GM19099 (cell line): Measurements from ENCODE around the gene CHST13.

Experiments
- POLR2A ChIP-seq: IDR thresholded peaks from 3 replicates; pipeline ENCODE4 v1.6.1; 2011; ENCODE audit warnings: low read depth; ENCODE audit not compliant: insufficient read length; ENCODE audit errors: extremely low read depth

CHST13 gene

DNA sequence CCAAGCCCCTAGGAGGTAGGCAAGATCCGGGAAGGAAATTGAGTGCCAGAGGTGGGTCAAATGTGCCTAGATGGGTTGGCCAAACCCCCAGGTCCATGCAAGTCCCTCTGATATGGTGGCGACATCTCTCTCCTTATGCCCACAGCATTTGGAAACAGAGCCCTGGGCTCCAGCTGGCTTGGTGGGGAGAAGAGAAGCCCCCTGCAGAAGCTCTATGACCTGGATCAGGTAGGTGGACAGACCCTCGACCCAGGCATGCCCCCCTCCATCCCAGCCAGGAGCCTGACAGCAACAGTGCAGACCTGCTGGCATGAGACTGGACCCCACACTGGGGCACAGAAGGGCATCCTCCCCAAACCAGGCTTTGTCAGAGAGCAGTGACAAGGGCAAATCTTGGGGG, 12.2 kb downstream of the CHST13 start:
- TF ChIP-seq POLR2A: no peak

DNA sequence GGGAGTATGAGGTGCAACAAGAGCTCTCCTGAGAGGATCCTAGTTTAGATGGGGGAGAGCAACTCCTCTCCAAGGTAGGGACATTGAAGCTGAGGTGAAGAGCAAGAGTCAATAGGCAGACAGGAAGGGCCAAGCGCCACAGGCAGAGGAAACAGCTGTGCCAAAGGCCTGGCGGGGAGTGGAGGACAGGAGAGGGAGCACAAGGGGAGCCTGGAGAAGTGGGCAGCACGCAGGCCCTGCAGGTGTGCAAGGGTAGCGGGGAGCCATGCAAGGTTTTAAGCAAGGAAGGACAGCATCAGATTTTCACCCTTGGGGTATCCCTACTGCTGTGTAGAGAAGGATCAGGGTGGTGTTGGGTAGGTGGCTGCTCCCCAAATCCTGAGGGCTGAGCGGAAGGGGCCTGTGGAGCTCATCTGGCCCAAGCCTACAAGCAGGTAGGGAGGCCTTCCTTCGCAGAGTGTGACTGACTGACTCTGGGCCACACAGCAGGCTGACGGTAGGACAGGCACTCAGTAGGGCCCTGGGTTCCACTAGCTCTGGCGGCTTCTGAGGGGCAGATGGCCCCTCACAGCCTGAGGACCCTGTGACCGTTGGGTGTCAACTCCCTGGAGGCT, 13.3 kb downstream of the CHST13 start:
- TF ChIP-seq POLR2A: no peak

DNA sequence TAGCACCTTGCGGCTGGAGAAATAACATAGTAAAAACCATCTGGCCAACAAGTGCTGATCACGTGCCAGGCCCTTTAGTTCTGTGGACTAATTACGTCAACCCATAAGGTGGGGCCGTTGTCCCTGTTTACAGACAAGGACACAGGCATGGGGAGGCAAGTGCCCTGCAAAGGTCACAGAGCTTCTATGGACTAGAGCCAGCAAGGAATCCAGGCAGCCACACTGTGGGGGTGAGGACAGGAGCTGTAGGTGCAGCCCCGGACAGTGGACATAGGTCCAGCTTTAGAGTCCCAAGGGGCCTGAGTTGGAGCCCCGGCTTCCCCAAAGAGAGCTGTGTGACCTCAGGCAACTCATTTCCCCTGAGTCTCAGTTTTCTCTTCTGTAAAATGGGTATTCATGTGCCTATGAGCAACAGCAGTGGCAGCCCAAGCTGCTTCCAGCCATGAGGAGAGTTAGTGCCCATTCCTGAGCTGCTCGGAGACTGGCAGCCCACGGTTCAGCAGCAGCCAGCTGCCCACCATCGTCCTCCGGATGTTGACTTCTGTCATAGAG, 13.9 kb downstream of the CHST13 start:
- no peak for TF ChIP-seq POLR2A

DNA sequence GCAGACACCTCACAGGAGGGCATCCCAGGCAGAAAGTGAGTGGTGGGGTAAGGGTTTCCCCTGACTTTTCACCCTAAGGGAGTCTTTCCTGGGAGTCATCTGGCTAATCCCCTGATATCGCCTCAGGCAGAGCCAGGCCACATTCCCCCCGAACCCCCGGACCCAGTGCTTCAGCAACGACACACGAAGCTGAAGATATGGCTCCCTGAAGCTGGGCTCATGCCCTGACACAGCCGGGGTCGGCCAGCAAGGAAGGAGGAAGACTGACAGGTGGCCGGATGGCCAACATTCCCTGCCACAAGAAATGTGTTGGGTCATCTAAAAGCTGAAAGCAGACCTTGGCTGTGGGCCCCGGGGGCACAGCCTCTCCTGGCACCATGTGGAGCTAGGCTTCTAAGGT, 14.4 kb downstream of the CHST13 start:
- no peak for TF ChIP-seq POLR2A

DNA sequence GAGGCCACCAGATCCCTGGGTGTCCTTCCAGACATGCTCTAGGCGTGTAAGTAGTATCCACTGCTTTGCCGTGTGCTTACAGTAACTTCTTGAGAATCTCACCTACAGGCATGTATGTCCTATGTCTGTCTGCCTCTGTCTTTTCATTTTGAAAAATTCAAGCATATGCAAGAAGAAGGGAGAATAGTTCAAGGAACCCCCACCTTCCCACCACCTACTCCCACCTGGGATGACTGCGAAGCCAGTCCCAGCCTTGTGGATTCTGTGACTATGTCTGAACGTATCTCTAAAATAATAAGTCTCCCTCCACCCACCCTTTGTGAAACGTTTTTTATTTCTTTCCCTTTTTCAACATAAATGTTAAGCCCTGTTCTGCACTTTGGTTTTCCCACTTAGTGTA, 15.0 kb downstream of the CHST13 start:
- TF ChIP-seq POLR2A: no peak

DNA sequence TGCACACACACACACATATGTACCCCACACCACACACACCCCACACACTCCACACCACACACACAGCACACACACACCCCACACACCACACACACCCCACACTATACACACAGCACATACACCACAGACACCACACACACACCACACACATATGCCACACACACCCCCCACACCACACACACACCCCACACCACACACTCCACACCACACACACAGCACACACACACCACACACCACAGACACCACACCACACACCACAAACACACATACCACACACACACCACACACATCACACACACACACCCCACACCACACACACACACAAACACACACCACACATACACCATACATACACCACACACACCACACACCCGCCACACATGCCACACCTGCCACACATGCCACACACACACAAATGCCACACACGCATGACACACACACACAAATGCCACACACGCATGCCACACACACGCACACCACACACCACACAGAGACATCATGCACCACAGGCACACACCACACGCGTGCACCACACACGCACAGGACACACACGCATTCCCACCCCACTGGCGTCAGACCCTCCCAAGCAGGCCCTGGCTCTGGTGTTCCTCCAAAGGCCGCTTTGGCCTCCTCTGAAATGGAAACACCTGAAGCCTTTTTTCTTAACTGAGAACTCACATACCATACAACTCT, 15.7 kb downstream of the CHST13 start:
- TF ChIP-seq POLR2A: no peak

DNA sequence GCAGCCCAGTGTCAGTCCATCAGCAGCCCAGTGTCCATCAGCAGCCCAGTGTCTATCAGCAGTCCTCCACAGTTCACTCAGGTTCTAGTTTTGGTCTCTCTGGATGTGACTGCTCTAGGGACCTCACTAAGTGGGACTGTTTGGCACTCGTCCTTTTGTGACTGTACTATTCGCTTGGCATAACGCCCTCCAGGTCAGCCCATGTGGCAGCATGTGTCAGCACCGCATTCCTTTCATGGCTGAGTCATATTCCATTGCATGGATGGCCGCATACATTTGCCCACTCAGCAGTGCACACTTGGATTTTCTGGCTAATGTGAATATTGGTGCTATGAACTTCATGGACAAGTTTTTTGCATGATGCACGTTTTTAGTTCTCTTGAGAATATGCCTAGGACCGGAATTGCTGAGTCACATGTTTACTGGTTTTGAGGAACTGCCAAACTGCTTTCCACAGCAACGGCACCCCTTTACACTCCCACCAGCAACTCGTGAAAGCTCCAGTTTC, 16.4 kb downstream of the CHST13 start:
- no peak for TF ChIP-seq POLR2A

DNA sequence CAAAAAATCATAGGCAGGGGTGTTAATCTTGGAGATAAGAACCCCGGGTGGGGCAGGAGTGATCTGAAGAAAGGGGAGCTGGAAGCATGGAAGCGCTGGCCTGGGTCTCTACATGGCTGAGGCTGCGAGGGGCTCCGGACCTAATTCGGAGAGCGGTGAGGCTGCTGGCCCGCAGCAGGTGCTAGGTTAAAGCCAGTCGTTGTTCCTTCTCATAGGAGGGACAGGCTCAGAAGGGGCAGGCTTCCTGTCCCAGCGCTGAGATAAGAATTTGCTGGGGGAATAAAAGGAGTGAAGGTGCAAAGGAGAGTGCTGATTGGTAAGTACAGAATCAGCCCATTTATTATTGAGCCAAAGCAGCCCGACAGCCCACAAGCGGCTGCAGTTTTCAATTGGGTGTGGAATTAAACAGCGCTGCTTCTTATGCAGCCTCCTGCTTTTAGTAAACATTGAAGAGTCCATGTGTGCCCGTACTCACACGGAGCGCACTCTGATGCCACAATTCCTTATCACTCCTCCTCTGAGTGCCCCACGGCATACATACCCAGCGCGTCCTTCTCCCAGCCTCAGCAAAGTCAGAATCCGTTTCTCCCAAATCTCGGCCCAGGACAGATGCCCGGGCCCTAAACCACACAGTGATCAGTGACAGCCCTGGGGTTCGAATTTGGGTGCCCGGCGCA, 17.1 kb downstream of the CHST13 start:
- no peak for TF ChIP-seq POLR2A

DNA sequence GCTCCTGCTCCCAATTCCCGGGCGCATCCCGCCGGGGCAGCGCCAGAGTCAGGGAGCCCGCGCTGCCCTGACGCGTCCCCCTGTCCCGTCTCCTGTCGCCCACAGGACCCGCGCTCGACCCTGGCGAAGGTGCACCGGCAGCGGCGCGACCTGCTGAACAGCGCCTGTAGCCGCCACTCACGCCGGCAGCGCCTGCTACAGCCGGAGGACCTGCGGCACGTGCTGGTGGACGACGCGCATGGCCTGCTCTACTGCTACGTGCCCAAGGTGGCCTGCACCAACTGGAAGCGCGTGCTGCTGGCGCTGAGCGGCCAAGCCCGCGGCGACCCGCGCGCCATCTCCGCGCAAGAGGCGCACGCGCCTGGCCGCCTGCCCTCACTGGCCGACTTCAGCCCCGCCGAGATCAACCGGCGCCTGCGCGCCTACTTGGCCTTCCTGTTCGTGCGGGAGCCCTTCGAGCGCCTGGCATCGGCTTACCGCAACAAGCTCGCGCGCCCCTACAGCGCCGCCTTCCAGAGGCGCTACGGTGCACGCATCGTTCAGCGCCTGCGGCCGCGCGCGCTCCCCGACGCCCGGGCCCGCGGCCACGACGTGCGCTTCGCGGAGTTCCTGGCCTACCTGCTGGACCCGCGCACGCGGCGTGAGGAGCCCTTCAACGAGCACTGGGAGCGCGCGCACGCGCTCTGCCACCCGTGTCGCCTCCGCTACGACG, 17.8 kb downstream of the CHST13 start:
- no peak for TF ChIP-seq POLR2A

DNA sequence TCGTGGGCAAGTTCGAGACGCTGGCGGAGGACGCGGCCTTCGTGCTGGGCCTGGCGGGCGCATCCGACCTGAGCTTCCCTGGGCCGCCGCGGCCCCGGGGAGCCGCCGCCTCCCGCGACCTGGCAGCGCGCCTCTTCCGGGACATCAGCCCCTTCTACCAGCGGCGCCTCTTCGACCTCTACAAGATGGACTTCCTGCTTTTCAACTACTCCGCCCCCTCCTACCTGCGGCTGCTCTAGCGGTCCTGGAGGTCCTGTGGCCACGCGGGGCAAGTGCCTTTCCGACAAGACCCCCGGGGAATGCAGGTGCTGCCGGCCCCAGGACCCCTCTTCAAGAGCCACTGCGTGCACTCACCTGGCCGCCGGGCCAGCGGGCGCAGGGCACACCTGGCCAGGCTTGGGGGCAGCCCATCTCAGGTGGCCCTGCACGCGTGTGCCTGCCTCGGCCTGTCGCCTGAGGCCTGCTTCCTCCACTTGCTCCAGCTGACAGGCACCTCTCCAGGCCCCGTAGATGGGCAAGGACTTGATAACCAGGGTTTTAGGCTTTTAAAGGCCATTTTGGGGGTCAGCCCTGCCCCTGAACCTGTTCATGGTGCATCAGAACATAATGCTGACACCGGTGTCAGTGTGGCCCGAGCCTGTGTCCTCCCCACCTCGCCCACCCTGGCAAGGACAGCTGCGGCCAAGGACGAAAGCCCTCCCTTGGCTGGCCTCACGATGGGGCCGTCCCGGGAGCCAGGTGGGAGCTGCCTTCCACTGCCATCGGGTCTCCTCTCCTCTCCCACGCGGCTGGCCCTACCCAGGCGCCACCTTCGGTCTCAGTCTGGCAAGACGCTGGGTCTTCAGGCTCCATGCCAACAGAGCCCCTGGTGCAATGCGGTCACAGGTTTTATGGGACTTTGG, 18.6 kb downstream of the CHST13 start:
- no peak for TF ChIP-seq POLR2A

DNA sequence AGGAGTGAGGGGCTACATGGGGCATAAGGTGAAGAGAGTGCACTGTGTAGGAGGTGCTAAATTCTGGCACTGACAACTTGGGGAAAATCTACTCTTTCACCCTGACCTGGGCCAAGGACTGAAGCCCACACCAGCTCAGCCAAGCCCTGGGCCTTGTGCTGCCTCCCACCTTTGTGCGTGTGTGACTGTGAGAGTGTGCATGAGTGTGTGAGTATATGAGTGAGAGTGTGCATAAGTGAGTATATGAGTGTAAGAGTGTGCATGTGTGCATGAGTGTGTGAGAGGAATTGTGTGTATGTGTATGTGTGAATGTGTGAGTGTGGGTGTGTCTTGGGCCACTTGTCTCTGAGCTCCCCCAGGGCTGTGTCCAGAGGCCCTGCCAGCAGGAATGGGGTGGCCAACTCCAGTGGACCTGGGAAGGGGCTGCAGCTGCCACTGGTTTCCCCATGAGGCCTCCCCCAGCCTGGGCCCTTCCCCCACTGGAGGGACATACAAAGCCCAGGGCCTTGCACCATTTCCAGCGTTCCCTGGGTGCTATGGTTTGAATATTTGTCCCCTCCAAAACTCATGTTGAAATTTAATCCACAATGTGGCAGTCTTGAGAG, 19.6 kb downstream of the CHST13 start:
- no peak for TF ChIP-seq POLR2A

DNA sequence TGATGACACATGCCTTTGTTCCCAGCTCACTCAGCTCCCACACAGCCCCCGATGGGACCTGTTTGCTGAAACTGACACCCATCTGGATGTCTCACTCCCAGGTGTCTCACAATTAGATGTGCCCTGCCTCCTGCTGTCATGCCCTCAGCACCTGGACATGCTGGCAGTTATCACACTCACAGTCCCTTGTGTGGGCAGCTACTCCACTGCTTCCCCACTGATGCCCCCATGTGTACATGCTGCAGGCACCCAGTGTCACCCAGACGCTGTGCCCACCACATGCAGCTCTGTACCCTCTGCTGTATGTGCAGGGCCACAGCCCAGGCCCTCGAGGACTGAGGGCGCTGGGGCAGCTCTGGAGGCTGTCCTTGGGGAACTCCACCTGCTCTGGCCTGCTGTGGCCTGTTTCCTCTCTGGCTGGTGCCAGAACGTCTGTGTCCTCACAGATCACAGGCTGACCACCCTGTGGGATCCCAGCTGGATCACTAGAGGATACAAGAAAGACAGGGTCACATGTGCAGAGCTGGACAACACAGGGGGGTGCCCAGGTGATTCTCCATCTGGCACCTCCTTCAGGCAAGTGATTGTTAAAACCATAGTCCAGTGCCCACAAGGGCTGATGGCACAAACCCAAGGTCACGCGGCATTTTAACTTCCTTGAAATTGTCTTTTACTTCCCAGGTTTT, 20.8 kb downstream of the CHST13 start:
- no peak for TF ChIP-seq POLR2A

DNA sequence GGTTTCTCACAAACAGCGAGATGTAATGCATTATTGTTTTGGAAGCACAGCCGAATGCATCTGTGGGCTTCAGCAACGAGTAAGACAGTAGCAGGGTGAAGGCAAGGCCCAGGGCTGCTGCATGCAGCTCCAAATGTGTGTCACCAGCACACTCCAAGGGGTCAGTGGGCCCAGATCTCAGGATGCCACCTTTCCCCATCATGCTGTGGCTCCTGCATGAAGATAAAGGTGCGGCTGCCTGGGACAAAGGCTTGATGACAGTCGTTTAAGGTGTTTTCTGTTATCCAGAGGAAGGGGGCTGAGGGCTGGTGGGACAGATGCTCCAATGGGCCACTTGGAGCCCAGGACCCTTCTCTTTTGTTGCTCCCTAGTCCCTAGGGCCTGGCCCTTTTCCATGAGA, 21.6 kb downstream of the CHST13 start:
- no peak for TF ChIP-seq POLR2A
